ENCODE results near the gene RCOR2. TPM values are rescaled to one million over a fixed set of nuclear protein-coding genes. Genes with fewer than 3 reads are reported as not detected.

Gene RCOR2
- polyA plus RNA-seq, 1 donor from 2014 or later: 41.5 TPM

GRCh38 chr11:63892228-63892627 is 24.7 kb downstream of the RCOR2 start:
- Histone ChIP-seq H3K79me2 (replicated peaks; ENCODE audit: insufficient read depth, low read length) (peaks cover 8% of the 10 kb centered on the region), H4K20me1 (ENCODE audit: insufficient read depth) (no peaks in the 10 kb centered on the region), H3K4me3 (ENCODE audit: low read length) (no peak overlapping the region), H2AFZ (ENCODE audit: low read depth, low read length) (no peak overlapping the region), H3K4me2 (ENCODE audit: low read length) (no peak overlapping the region), H3K36me3 (ENCODE audit: insufficient read depth, low read length) (peaks cover 5% of the 10 kb centered on the region), H3K27me3 (ENCODE audit: insufficient read depth, low read depth, low read length) (no peaks in the 10 kb centered on the region), H3K9ac (ENCODE audit: low read length) (no peak overlapping the region), H3K9me3 (ENCODE audit: low read length) (no peaks in the 10 kb centered on the region), H3K27ac (ENCODE audit: low read length) (no peak overlapping the region), H3K9me2 (ENCODE audit: insufficient read depth, low read length) (no peaks in the 10 kb centered on the region), H3F3A (ENCODE audit: insufficient read depth, low read length, poor library complexity, severe bottlenecking) (no peaks in the 10 kb centered on the region)
- TF ChIP-seq MXI1 (conservative IDR thresholded peaks at IDR 0.05; ENCODE audit: poor library complexity, severe bottlenecking): no peak
- no peak for TF ChIP-seq POLR2AphosphoS5 (IDR thresholded peaks at IDR 0.05)
- no peak for TF ChIP-seq RAD21 (conservative IDR thresholded peaks at IDR 0.05)
- no peak for TF ChIP-seq EP300 (conservative IDR thresholded peaks at IDR 0.05; ENCODE audit: poor library complexity, severe bottlenecking)
- no peak for TF ChIP-seq CTCF (IDR thresholded peaks at IDR 0.05; ENCODE audit: poor library complexity, severe bottlenecking)
- TF ChIP-seq REST (IDR thresholded peaks at IDR 0.05; ENCODE audit: borderline replicate concordance): no peak
- no peak for TF ChIP-seq TAF1 (IDR thresholded peaks at IDR 0.05; ENCODE audit: low read depth)
- no peak for TF ChIP-seq EZH2 (IDR thresholded peaks at IDR 0.05; ENCODE audit: borderline replicate concordance, insufficient read depth, low read length, poor library complexity, severe bottlenecking)
- no peak for TF ChIP-seq SMC3 (conservative IDR thresholded peaks at IDR 0.05; ENCODE audit: poor library complexity)

- Histone ChIP-seq H3K9me2 (ENCODE audit: insufficient read depth, low read length) (no peaks in the 10 kb centered on the region), H3K9me3 (ENCODE audit: low read length) (no peaks in the 10 kb centered on the region), H3K79me2 (replicated peaks; ENCODE audit: insufficient read depth, low read length) (peaks cover 8% of the 10 kb centered on the region), H2AFZ (ENCODE audit: low read depth, low read length) (no peak overlapping the region), H3K27ac (ENCODE audit: low read length) (no peak overlapping the region), H3K36me3 (ENCODE audit: insufficient read depth, low read length) (no peaks in the 10 kb centered on the region), H3F3A (ENCODE audit: insufficient read depth, low read length, poor library complexity, severe bottlenecking) (no peaks in the 10 kb centered on the region), H3K9ac (ENCODE audit: low read length) (no peak overlapping the region), H4K20me1 (ENCODE audit: insufficient read depth) (no peaks in the 10 kb centered on the region), H3K4me3 (ENCODE audit: low read length) (no peak overlapping the region), H3K27me3 (ENCODE audit: insufficient read depth, low read depth, low read length) (no peaks in the 10 kb centered on the region), H3K4me2 (ENCODE audit: low read length) (no peak overlapping the region)
- no peak for TF ChIP-seq EP300 (conservative IDR thresholded peaks at IDR 0.05; ENCODE audit: poor library complexity, severe bottlenecking)
- no peak for TF ChIP-seq CTCF (IDR thresholded peaks at IDR 0.05; ENCODE audit: poor library complexity, severe bottlenecking)
- no peak for TF ChIP-seq MXI1 (conservative IDR thresholded peaks at IDR 0.05; ENCODE audit: poor library complexity, severe bottlenecking)
- TF ChIP-seq EZH2 (IDR thresholded peaks at IDR 0.05; ENCODE audit: borderline replicate concordance, insufficient read depth, low read length, poor library complexity, severe bottlenecking): no peak
- TF ChIP-seq TAF1 (IDR thresholded peaks at IDR 0.05; ENCODE audit: low read depth): no peak
- TF ChIP-seq REST (IDR thresholded peaks at IDR 0.05; ENCODE audit: borderline replicate concordance): no peak
- TF ChIP-seq SMC3 (conservative IDR thresholded peaks at IDR 0.05; ENCODE audit: poor library complexity): no peak
- no peak for TF ChIP-seq POLR2AphosphoS5 (IDR thresholded peaks at IDR 0.05)
- TF ChIP-seq RAD21 (conservative IDR thresholded peaks at IDR 0.05): no peak
These were observed 26.6 kb downstream of the RCOR2 start for GRCh38 chr11:63890368-63890767.

Measured in neural cell (in vitro differentiated cells).